Esophagus squamous epithelium (tissue), 4 donors: ENCODE measurements around the gene PPP1R8.

Experiments used
- CTCF ChIP-seq, 6 experiments: fragments of 450-650 bp in 4 of 6; fragments of 200-600 bp in 2 of 6; sonication (generic) in 2 of 6; IDR thresholded peaks; one replicate each; pipeline ENCODE4 v1.5.1; 2016 to 2019; ENCODE audit warnings: antibody characterized with exemption in 6 of 6, mild to moderate bottlenecking in 4 of 6, moderate library complexity in 4 of 6
- POLR2A ChIP-seq, 4 donors: fragments of 450-650 bp; IDR thresholded peaks; one replicate each; pipeline ENCODE4 v1.6.1; 2017; ENCODE audit warnings: antibody characterized with exemption in 4 of 4, mild to moderate bottlenecking in 4 of 4, moderate library complexity in 3 of 4

DNA sequence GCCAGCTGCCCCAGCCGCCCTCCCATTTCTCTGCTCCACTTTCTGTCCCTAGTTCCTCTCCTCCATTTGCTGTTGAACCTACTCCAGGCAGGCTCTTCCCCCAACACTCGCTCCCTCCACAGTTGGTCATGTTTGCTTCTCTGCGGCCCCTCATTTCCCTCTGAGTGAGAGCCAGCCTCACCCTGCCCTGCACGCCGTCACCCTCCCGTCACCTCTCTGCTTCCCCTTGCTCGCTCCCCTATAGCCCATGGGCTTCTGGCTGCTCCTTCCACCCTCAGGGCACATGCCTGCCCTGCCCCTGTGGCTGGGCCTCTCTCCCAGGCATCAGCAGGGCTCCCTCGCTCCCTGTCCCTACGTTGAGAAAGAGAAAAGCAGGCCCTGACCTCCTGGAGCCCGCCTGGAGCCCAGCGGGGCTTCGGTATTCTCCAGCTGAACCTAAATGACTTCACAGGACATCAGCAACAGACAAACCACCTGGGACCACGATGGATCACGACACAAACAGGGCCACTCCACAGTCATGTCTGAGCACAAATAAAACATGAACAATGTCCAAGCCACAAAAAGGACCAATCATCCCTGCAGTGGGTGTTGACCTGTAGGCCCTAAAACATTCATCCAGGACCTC lies 28.5 kb downstream of the PPP1R8 start:
- TF ChIP-seq CTCF (IDR thresholded peaks at IDR 0.05) = no peak
- no peak for TF ChIP-seq POLR2A (IDR thresholded peaks at IDR 0.05)
